Activated CD8-positive, alpha-beta T cell treated with anti-CD3 and anti-CD28 coated beads, Interleukin-2, amount 10 ng/mL, durations not matched to agents 7 days and 5 days (primary cell): ENCODE measurements around the gene RPAP2. TPM values are rescaled to one million over a fixed set of nuclear protein-coding genes. Genes with fewer than 3 reads are reported as not detected.

Source experiments
- ATAC-seq: fragments of 150-1000 bp; cut with Tn5 transposase; one replicate; pipeline ENCODE4 v1.10.0; 2021; ENCODE audit warnings: moderate library complexity
- CTCF ChIA-PET: fragments of 350-600 bp; sonication (Branson Sonifier 250); formaldehyde crosslinking; loops from one replicate; lab custom pipeline; 2021; ENCODE audit warnings: antibody characterized with exemption; lab: Charles Lee
- POLR2A ChIA-PET: fragments of 350-600 bp; sonication (Branson Sonifier 250); formaldehyde crosslinking; loops from one replicate; lab custom pipeline; 2021; ENCODE audit warnings: antibody characterized with exemption; lab: Charles Lee
- DNase-seq: peaks from one replicate; pipeline ENCODE4 v3.0.0-alpha.2; 2020
- H3K27ac Mint-ChIP-seq: one replicate; pipeline ENCODE4 v1.8.0; 2021; ENCODE audit warnings: mild to moderate bottlenecking, mixed read lengths
- H3K27me3 Mint-ChIP-seq: one replicate; pipeline ENCODE4 v1.8.0; 2021; ENCODE audit warnings: low read depth, mixed read lengths
- H3K36me3 Mint-ChIP-seq: one replicate; pipeline ENCODE4 v1.8.0; 2021; ENCODE audit warnings: low read depth, mixed read lengths
- H3K4me1 Mint-ChIP-seq: one replicate; pipeline ENCODE4 v1.8.0; 2021; ENCODE audit warnings: low read depth, mixed read lengths
- H3K4me3 Mint-ChIP-seq: one replicate; pipeline ENCODE4 v1.8.0; 2021; ENCODE audit warnings: mild to moderate bottlenecking, mixed read lengths
- H3K9me3 Mint-ChIP-seq: one replicate; pipeline ENCODE4 v1.8.0; 2022; ENCODE audit warnings: mixed read lengths; ENCODE audit not compliant: insufficient read depth
- total RNA-seq, 2 experiments: library from RNA; stranded (reverse); gene quantifications; one replicate each; pipeline ENCODE4 v1.2.3, GENCODE V29; 2021

RPAP2 gene
- total RNA-seq, 2 experiments from 2014 or later: 32.9 to 36.2 TPM

DNA sequence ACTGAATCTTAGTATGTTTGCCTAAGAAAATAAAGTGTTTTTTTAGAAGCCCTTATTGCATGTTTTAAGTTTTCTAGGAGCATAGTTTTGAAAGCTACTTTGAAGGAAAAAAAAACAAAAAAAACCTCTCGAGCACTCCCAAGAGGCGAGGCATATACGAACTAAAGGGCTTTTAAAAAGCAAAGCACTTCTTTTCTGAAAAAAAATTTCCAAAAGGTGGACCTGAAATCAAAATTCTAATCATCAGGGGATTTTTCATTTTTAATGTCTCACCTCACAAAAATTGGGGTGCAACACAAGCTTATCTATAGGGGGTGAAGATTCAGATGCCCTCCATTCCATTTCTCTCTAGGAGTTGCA lies 666 bp upstream of the RPAP2 start:
- ChIA-PET CTCF (interaction anchor here (0.7 to 2.1 kb wide), 10 partner anchors 9 to 534 kb away, joined by 3 to 7 read pairs (median 3); partner anchors contain the start of genes GFI1 and RPL5), POLR2A (interaction anchor here (0.6 to 1.0 kb wide), 2 partner anchors 240 to 322 kb away, joined by 3 to 5 read pairs; no protein-coding TSS in a partner anchor)
- Mint-ChIP-seq H3K9me3 (no peaks in the 10 kb centered on the region), H3K36me3 (peaks cover 41% of the 10 kb centered on the region), H3K4me1 (peaks cover 43% of the 10 kb centered on the region), H3K4me3 (peak overlapping the region; percentile 94), H3K27me3 (no peaks in the 10 kb centered on the region), H3K27ac (peak overlapping the region; percentile 98)
- no peak for ATAC-seq
- DNase-seq: no peak

- H3K27ac Mint-ChIP-seq: peak overlapping the region; percentile 98
- H3K9me3 Mint-ChIP-seq: no peaks in the 10 kb centered on the region
- POLR2A ChIA-PET: interaction anchor here (0.6 to 1.0 kb wide), 5 partner anchors 11 to 303 kb away, joined by 3 read pairs; no protein-coding TSS in a partner anchor
- peaks cover 41% of the 10 kb centered on the region for H3K36me3 Mint-ChIP-seq
- no peaks in the 10 kb centered on the region for H3K27me3 Mint-ChIP-seq
- CTCF ChIA-PET: interaction anchor here (0.9 to 2.5 kb wide), 5 partner anchors 9 to 324 kb away, joined by 3 to 14 read pairs (median 6); no protein-coding TSS in a partner anchor
- peak overlapping the region; percentile 94 for H3K4me3 Mint-ChIP-seq
- no peak for ATAC-seq
- DNase-seq: no peak
- H3K4me1 Mint-ChIP-seq: peaks cover 40% of the 10 kb centered on the region
These were observed 755 bp downstream of the RPAP2 start for GRCh38 chr1:92299477-92300150.

- Mint-ChIP-seq H3K27ac (no peak overlapping the region), H3K4me1 (peaks cover 33% of the 10 kb centered on the region), H3K9me3 (no peaks in the 10 kb centered on the region), H3K27me3 (no peaks in the 10 kb centered on the region), H3K4me3 (no peak overlapping the region), H3K36me3 (peaks cover 39% of the 10 kb centered on the region)
- POLR2A ChIA-PET: no interaction called here
- DNase-seq: no peak
- CTCF ChIA-PET: interaction anchor here (0.7 to 2.5 kb wide), 5 partner anchors 9 to 323 kb away, joined by 3 to 14 read pairs (median 6); no protein-coding TSS in a partner anchor
- no peak for ATAC-seq
These were observed 2.2 kb downstream of the RPAP2 start for GRCh38 chr1:92301021-92301420.

DNA sequence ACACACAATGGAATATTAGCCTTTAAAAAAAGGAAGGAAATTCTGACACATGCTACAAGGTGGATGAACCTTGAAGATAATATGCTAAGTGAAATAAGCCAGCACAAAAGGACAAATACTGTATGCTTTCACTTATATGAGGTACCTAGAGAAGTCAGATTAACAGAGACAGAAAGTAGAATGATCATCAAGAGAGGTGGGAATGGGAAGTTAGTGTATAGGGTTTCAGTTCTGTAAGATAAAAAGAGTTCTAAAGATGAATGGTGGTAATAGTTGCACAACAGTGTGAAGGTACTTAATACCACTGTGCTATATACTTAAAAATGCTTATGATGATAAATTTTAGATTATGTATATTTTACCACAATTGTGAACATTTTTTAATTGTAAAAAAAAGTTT lies 7.2 kb downstream of the RPAP2 start:
- no peak overlapping the region for H3K27ac Mint-ChIP-seq
- ATAC-seq (no peak), DNase-seq (no peak)
- peaks cover 10% of the 10 kb centered on the region for H3K4me1 Mint-ChIP-seq
- no peaks in the 10 kb centered on the region for H3K27me3 Mint-ChIP-seq
- ChIA-PET CTCF (no interaction called here), POLR2A (no interaction called here)
- no peak overlapping the region for H3K4me3 Mint-ChIP-seq
- peaks cover 42% of the 10 kb centered on the region for H3K36me3 Mint-ChIP-seq
- H3K9me3 Mint-ChIP-seq: no peaks in the 10 kb centered on the region

GRCh38 chr1:92307980-92308379 lies 9.1 kb downstream of the RPAP2 start:
- Mint-ChIP-seq H3K36me3 (peaks cover 46% of the 10 kb centered on the region), H3K27ac (no peak overlapping the region), H3K27me3 (no peaks in the 10 kb centered on the region), H3K4me3 (no peak overlapping the region), H3K9me3 (peaks cover 3% of the 10 kb centered on the region), H3K4me1 (peaks cover 21% of the 10 kb centered on the region)
- DNase-seq (no peak), ATAC-seq (no peak)
- CTCF ChIA-PET: interaction anchor here (0.9 to 5.8 kb wide), 7 partner anchors 8 to 316 kb away, joined by 3 to 122 read pairs (median 4); partner anchors contain the start of genes GFI1 and GLMN
- POLR2A ChIA-PET: no interaction called here

GRCh38 chr1:92310185-92310597 lies 11.3 kb downstream of the RPAP2 start:
- peak; percentile 51 for ATAC-seq
- DNase-seq: no peak
- H3K27ac Mint-ChIP-seq: no peak overlapping the region
- H3K4me1 Mint-ChIP-seq: peaks cover 38% of the 10 kb centered on the region
- ChIA-PET POLR2A (interaction anchor here (0.8 to 3.0 kb wide), 4 partner anchors 11 to 176 kb away, joined by 3 to 22 read pairs (median 4); partner anchors contain the start of gene GFI1), CTCF (interaction anchor here (0.6 to 5.8 kb wide), 60 partner anchors 9 to 319 kb away, joined by 3 to 122 read pairs (median 4); partner anchors contain the start of genes GFI1, GLMN and RPAP2)
- no peak overlapping the region for H3K4me3 Mint-ChIP-seq
- H3K27me3 Mint-ChIP-seq: no peaks in the 10 kb centered on the region
- peaks cover 52% of the 10 kb centered on the region for H3K36me3 Mint-ChIP-seq
- peaks cover 9% of the 10 kb centered on the region for H3K9me3 Mint-ChIP-seq

DNA sequence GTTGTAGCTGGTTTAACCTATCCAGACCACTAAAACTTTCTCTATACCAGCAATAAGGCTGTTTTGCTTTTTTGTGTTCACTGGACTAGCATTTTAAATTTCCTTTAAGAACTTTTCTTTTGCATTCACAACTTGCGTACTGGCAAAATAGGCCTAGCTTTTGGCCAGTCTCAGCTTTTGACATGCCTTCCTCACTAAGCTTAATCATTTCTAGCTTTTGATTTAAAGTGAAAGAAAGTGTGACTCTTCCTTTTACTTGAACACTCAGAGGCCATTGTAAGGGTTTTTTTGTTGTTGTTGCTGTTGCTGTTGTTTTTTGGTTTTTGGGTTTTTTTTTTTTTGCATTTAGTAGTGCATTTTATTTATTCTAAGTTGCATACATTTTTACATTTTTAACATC lies 15.2 kb downstream of the RPAP2 start:
- ATAC-seq: no peak
- H3K27ac Mint-ChIP-seq: peak overlapping the region; percentile 43
- peaks cover 43% of the 10 kb centered on the region for H3K36me3 Mint-ChIP-seq
- H3K4me3 Mint-ChIP-seq: peak overlapping the region; percentile 7
- CTCF ChIA-PET: interaction anchor here (1.1 to 5.5 kb wide), 8 partner anchors 15 to 223 kb away, joined by 3 to 83 read pairs (median 4); partner anchors contain the start of genes GFI1 and GLMN
- POLR2A ChIA-PET: interaction anchor here (8.4 kb wide), 1 partner anchor 171 kb away, joined by 157 read pairs; the partner anchor contains the start of gene GFI1
- H3K9me3 Mint-ChIP-seq: peaks cover 9% of the 10 kb centered on the region
- DNase-seq: no peak
- H3K27me3 Mint-ChIP-seq: no peaks in the 10 kb centered on the region
- H3K4me1 Mint-ChIP-seq: peaks cover 76% of the 10 kb centered on the region

GRCh38 chr1:92315766-92316599 lies 17.1 kb downstream of the RPAP2 start:
- Mint-ChIP-seq H3K36me3 (peaks cover 54% of the 10 kb centered on the region), H3K27ac (peak overlapping the region; percentile 90), H3K4me3 (peak overlapping the region; percentile 52), H3K4me1 (peaks cover 75% of the 10 kb centered on the region), H3K27me3 (no peaks in the 10 kb centered on the region), H3K9me3 (peaks cover 9% of the 10 kb centered on the region)
- DNase-seq: peak; percentile 77
- POLR2A ChIA-PET: interaction anchor here (0.6 to 8.4 kb wide), 13 partner anchors 13 to 854 kb away, joined by 3 to 157 read pairs (median 3); partner anchors contain the start of gene GFI1
- CTCF ChIA-PET: interaction anchor here (0.6 to 5.5 kb wide), 24 partner anchors 16 to 516 kb away, joined by 3 to 83 read pairs (median 4); partner anchors contain the start of genes GFI1, GLMN and RPL5
- peak; percentile 83 for ATAC-seq

DNA sequence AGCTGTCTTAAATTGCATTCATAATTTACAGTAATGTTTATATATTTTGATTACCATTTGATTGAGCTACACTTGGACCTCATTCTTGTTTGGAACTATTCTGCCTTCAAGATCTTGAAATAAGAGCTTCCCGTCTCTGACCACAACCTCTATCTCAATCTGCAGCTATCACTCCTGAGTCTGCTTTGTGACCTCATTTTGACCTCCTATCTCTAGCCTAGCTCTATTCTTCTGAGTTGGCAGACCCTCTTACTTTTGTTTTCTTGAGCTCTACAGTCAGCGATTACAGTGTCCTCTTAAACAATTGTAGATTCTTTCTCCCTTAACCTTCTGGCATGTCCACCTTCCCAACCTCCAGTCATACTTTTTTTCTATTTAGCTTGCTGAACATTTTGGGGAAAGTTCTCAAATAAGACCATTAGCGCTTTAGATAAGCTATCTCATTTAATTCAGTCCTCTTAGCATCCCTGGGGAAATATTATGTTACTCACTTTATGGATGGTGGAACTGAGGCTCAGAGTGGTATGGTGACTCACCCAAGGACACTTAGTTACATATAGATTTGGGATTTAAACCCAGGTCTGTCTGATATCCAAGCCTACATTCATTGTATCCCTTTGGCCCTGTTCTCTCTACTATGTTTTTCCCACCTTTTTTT lies 19.1 kb downstream of the RPAP2 start:
- ChIA-PET CTCF (interaction anchor here (0.6 to 5.5 kb wide), 8 partner anchors 48 to 662 kb away, joined by 3 to 83 read pairs (median 6); partner anchors contain the start of genes GFI1 and RPL5), POLR2A (interaction anchor here (0.6 to 8.4 kb wide), 6 partner anchors 30 to 167 kb away, joined by 3 to 157 read pairs (median 5); partner anchors contain the start of gene GFI1)
- no peaks in the 10 kb centered on the region for H3K27me3 Mint-ChIP-seq
- H3K36me3 Mint-ChIP-seq: peaks cover 48% of the 10 kb centered on the region
- peak overlapping the region; percentile 84 for H3K27ac Mint-ChIP-seq
- H3K9me3 Mint-ChIP-seq: peaks cover 6% of the 10 kb centered on the region
- peaks cover 62% of the 10 kb centered on the region for H3K4me1 Mint-ChIP-seq
- peak overlapping the region; percentile 63 for H3K4me3 Mint-ChIP-seq
- ATAC-seq: peak; percentile 76
- peak; percentile 60 for DNase-seq

- DNase-seq (no peak), ATAC-seq (peak; percentile 81)
- Mint-ChIP-seq H3K36me3 (peaks cover 77% of the 10 kb centered on the region), H3K27ac (peak overlapping the region; percentile 97), H3K4me3 (peak overlapping the region; percentile 69), H3K27me3 (no peaks in the 10 kb centered on the region), H3K4me1 (peaks cover 36% of the 10 kb centered on the region), H3K9me3 (peaks cover 32% of the 10 kb centered on the region)
- POLR2A ChIA-PET: no interaction called here
- CTCF ChIA-PET: interaction anchor here (1.0 kb wide), 1 partner anchor 13 kb away, joined by 3 read pairs; no protein-coding TSS in a partner anchor
These were observed 24.9 kb downstream of the RPAP2 start for GRCh38 chr1:92323473-92324453.
